Ascending aorta (tissue), 2 donors: Measurements from ENCODE around the gene BLM. TPM values are rescaled to one million over a fixed set of nuclear protein-coding genes. Genes with fewer than 3 reads are reported as not detected.

Experiments
- DNase-seq, 2 donors: peaks; one replicate each; pipeline ENCODE4 v3.0.0-alpha.2; 2019; ENCODE audit warnings: low spot score in 2 of 2
- H3K27ac ChIP-seq, 2 donors: fragments of 200-600 bp; sonication (generic); one replicate each; pipeline ENCODE4 v1.5.1; 2016 to 2017; ENCODE audit warnings: mild to moderate bottlenecking in 1 of 2
- H3K27me3 ChIP-seq: fragments of 200-600 bp; sonication (generic); one replicate; pipeline ENCODE4 v1.5.1; 2017
- H3K36me3 ChIP-seq, 2 donors: fragments of 200-600 bp; sonication (generic); one replicate each; pipeline ENCODE4 v1.5.1; 2016
- H3K4me1 ChIP-seq, 2 donors: fragments of 200-600 bp; sonication (generic); one replicate each; pipeline ENCODE4 v1.5.1; 2016 to 2017; ENCODE audit warnings: mild to moderate bottlenecking in 1 of 2
- H3K4me3 ChIP-seq, 2 donors: fragments of 200-600 bp; sonication (generic); one replicate each; pipeline ENCODE4 v1.5.1; 2016 to 2017; ENCODE audit warnings: mild to moderate bottlenecking in 1 of 2
- H3K9me3 ChIP-seq, 2 donors: fragments of 200-600 bp; sonication (generic); one replicate each; pipeline ENCODE4 v1.5.1; 2016
- CTCF ChIP-seq, 3 experiments: fragments of 200-600 bp in 2 of 3; fragments of 450-650 bp in 1 of 3; sonication (generic) in 2 of 3; IDR thresholded peaks; one replicate each; pipeline ENCODE4 v1.5.1; 2016 to 2019; ENCODE audit warnings: antibody characterized with exemption in 3 of 3, mild to moderate bottlenecking in 1 of 3, moderate library complexity in 1 of 3
- intact Hi-C: fragments of 100-400 bp; cut with DNase I; formaldehyde crosslinking; loops from one replicate; pipeline ENCODE4 v1.15.1; 2023
- total RNA-seq: library from RNA; depleted of rRNA; stranded (reverse); fragments of >200 nt; gene quantifications from one replicate; pipeline ENCODE4 v1.1.0, GENCODE V29; 2016

BLM gene
- total RNA-seq, 1 donor from 2014 or later = 0.11 TPM

- intact Hi-C loops = no loop called here
These were observed 10.5 kb upstream of the BLM start for GRCh38 chr15:90706394-90707327.

GRCh38 chr15:90707489-90707888, 9.7 kb upstream of the BLM start:
- H3K4me3 ChIP-seq = no peak overlapping the region
- DNase-seq = no peak
- intact Hi-C loops = no loop called here
- H3K9me3 ChIP-seq = peaks cover 0 to 14% of the 10 kb centered on the region in 2 donors
- H3K36me3 ChIP-seq = no peaks in the 10 kb centered on the region
- H3K27ac ChIP-seq = no peak overlapping the region
- no peaks in the 10 kb centered on the region for H3K27me3 ChIP-seq
- no peak for TF ChIP-seq CTCF (IDR thresholded peaks at IDR 0.05)
- H3K4me1 ChIP-seq = no peaks in the 10 kb centered on the region

More at GRCh38 chr15:90706394-90707327, 10.5 kb upstream of the BLM start:
- Histone ChIP-seq H3K4me3 (no peak overlapping the region), H3K27ac (no peak overlapping the region), H3K4me1 (no peaks in the 10 kb centered on the region), H3K36me3 (no peaks in the 10 kb centered on the region), H3K27me3 (no peaks in the 10 kb centered on the region), H3K9me3 (peaks cover 0 to 14% of the 10 kb centered on the region in 2 donors)
- DNase-seq = no peak
- TF ChIP-seq CTCF (IDR thresholded peaks at IDR 0.05) = no peak

- H3K4me3 ChIP-seq = no peak overlapping the region
- intact Hi-C loops = no loop called here
- no peak overlapping the region for H3K27ac ChIP-seq
- no peaks in the 10 kb centered on the region for H3K36me3 ChIP-seq
- DNase-seq = no peak
- H3K4me1 ChIP-seq = no peaks in the 10 kb centered on the region
- TF ChIP-seq CTCF (IDR thresholded peaks at IDR 0.05) = no peak
- H3K9me3 ChIP-seq = peaks cover 0 to 7% of the 10 kb centered on the region in 2 donors
- H3K27me3 ChIP-seq = no peaks in the 10 kb centered on the region
These were observed 8.6 kb upstream of the BLM start for GRCh38 chr15:90708516-90708915.

- H3K27ac ChIP-seq = no peak overlapping the region
- H3K4me3 ChIP-seq = no peak overlapping the region
- intact Hi-C loops = no loop called here
- H3K27me3 ChIP-seq = no peaks in the 10 kb centered on the region
- no peaks in the 10 kb centered on the region for H3K36me3 ChIP-seq
- no peaks in the 10 kb centered on the region for H3K4me1 ChIP-seq
- DNase-seq = no peak
- peaks cover 0 to 3% of the 10 kb centered on the region in 2 donors for H3K9me3 ChIP-seq
- no peak for TF ChIP-seq CTCF (IDR thresholded peaks at IDR 0.05)
These were observed 7.9 kb upstream of the BLM start for GRCh38 chr15:90709278-90709677.

- H3K4me3 ChIP-seq = no peak overlapping the region
- intact Hi-C loops = no loop called here
- TF ChIP-seq CTCF (IDR thresholded peaks at IDR 0.05) = no peak
- H3K36me3 ChIP-seq = no peaks in the 10 kb centered on the region
- H3K27ac ChIP-seq = no peak overlapping the region
- DNase-seq = no peak
- H3K27me3 ChIP-seq = no peaks in the 10 kb centered on the region
- H3K4me1 ChIP-seq = no peaks in the 10 kb centered on the region
- no peaks in the 10 kb centered on the region for H3K9me3 ChIP-seq
These were observed 6.6 kb upstream of the BLM start for GRCh38 chr15:90710436-90711027.
